Measurements from ENCODE around the gene SERTAD2.
A peak's percentile ranks its signal among the peaks of the same experiment; 100 is the strongest.

The SERTAD2 gene

GRCh38 chr2:64653109-64654062 is at the start of gene SERTAD2:
Gene SERTAD2 (minus strand): TSS chr2:64653913. CDS start chr2:64636871, 17,042 bp downstream.
- peak; percentile 94 for DNase-seq

GRCh38 chr2:64700133-64700809 is 46.6 kb upstream of the SERTAD2 start:
- DNase-seq = no peak

- peak; percentile 19 for DNase-seq
Measured at GRCh38 chr2:64699712-64700111, 46.0 kb upstream of the SERTAD2 start.

- no peak for DNase-seq
Measured at GRCh38 chr2:64698668-64699444, 45.1 kb upstream of the SERTAD2 start.

GRCh38 chr2:64698177-64698643 is 44.5 kb upstream of the SERTAD2 start:
- no peak for DNase-seq

GRCh38 chr2:64697297-64698176 is 43.8 kb upstream of the SERTAD2 start:
- DNase-seq = no peak

GRCh38 chr2:64696636-64697035 is 42.9 kb upstream of the SERTAD2 start:
- no peak for DNase-seq

- peak; percentile 24 for DNase-seq
Measured at GRCh38 chr2:64695721-64696261, 42.1 kb upstream of the SERTAD2 start.

- DNase-seq = peak; percentile 37
Measured at GRCh38 chr2:64692401-64692800, 38.7 kb upstream of the SERTAD2 start.

- no peak for DNase-seq
Measured at GRCh38 chr2:64688909-64689308, 35.2 kb upstream of the SERTAD2 start.

- DNase-seq = no peak
Measured at GRCh38 chr2:64686283-64686956, 32.7 kb upstream of the SERTAD2 start.

- peak; percentile 65 for DNase-seq
Measured at GRCh38 chr2:64685430-64685829, 31.7 kb upstream of the SERTAD2 start.

GRCh38 chr2:64683771-64684510 is 30.2 kb upstream of the SERTAD2 start:
- no peak for DNase-seq

- no peak for DNase-seq
Measured at GRCh38 chr2:64681479-64681967, 27.8 kb upstream of the SERTAD2 start.

- no peak for DNase-seq
Measured at GRCh38 chr2:64679673-64680425, 26.1 kb upstream of the SERTAD2 start.

GRCh38 chr2:64678771-64679590 is 25.3 kb upstream of the SERTAD2 start:
- DNase-seq = peak; percentile 60

GRCh38 chr2:64677530-64677929 is 23.8 kb upstream of the SERTAD2 start:
- no peak for DNase-seq

GRCh38 chr2:64675860-64676259 is 22.1 kb upstream of the SERTAD2 start:
- no peak for DNase-seq

Data from hematopoietic multipotent progenitor cell treated with erythropoietin and hydrocortisone succinate and interleukin-3 and kit ligand, for 4 days (in vitro differentiated cells).